GM21381 (cell line): Measurements from ENCODE around the gene DNAH2.
"Not testable (repeated sequence)": the region's sequence is repeated elsewhere in the genome, so short reads cannot be mapped to it uniquely, and the experiment has no call there.

Source experiments
- ATAC-seq: cut with Tn5 transposase; IDR thresholded peaks from one replicate; pipeline ENCODE4 v1.9.1; 2021; ENCODE audit warnings: mild to moderate bottlenecking, moderate library complexity; ENCODE audit not compliant: unreplicated experiment

The DNAH2 gene

DNA sequence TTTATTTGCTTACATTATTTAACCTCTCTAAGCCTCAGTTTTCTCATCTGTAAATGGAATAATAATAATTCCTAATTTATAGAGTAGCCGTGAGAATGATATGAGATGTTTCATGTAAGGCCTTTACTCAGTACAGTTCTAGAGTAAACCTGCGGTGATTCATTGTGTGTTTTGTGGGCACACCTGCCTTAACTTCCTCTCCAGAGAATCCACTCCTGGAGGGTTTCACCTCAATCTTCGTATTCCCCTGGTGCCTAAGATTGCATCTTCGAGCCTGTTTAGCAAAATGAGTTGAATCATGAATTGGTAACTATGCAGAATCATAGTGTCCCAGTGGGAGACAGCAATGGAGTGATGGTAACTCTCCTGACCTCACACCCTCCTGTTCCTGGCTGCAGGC lies 52.3 kb downstream of the DNAH2 start:
- no peak for ATAC-seq

GRCh38 chr17:7774055-7774521 lies 56.5 kb downstream of the DNAH2 start:
- ATAC-seq: no peak

- ATAC-seq: no peak
Observed at GRCh38 chr17:7775051-7775450, 57.5 kb downstream of the DNAH2 start.

DNA sequence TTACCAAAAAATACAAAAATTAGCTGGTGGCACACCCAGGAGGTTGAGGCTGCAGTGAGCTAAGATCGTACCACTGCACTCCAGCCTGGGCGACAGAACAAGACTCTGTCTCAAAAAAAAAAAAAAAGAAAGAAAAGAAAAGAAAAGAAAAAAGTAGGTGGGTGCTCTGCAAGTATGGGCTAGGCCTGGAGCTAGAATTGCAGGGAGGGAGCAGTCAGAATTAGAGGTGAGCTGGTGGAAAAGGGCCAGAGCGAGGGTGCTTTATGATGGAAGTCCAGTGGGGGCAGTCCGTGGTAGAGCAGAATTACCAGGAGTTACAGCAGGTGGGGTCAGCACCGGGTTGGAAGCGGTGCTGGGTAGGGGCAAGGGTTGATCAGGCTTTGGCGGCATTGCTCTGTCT lies 59.5 kb downstream of the DNAH2 start:
- ATAC-seq: no peak

DNA sequence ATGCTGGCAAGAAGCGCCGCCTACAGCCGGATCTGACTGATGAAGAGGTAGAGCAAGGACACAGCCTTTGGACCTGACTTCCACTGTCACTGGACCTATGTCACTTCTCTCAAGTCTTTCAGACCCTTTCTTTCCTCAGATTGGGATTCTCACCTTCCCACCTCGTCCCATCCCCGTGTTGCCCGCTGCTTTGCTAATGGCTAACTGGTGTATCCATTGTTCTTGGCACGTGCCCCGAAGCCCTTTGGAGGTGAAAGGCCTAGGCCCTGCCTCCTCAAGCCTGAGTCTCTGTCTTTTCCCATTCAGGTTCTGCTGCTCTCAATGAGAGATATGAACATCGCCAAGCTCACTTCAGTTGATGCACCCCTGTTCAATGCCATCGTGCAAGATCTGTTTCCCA lies 63.2 kb downstream of the DNAH2 start:
- no peak for ATAC-seq

DNA sequence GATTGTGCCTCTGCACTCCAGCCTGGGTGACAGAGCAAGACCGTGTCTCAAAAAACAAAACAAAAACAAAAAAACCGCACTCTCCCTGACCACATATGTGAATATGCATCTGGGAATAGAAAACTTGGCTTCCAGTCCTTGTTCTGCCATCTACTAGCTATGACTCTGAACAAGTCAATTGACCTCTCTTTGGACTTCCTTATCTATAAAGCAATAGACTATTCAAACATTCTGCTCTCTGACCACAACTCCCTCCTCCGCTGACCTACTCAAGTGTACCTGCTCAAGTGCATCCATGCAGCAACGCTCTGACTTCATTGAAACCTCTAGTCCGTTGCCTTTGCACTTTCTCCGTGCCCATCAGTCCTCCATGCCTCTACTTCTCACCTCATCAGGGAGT lies 63.9 kb downstream of the DNAH2 start:
- no peak for ATAC-seq

- ATAC-seq: no peak
Observed at GRCh38 chr17:7782240-7782639, 64.7 kb downstream of the DNAH2 start.

DNA sequence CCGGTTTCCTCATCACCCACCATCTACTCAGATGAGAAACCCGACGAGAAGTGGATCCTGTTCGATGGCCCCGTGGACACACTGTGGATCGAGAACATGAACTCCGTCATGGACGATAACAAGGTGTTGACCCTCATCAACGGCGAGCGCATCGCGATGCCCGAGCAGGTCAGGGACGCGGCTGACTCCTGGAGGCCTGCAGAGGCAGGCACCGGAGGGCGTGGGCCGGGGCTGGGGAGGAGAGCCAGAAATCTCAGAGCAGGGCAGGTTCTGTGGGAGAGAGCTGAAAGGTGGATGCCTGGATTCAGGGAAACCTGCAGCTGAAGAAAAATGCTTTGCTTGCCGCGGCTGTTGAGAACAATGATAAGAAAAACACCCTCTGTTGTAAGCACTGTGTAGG lies 69.3 kb downstream of the DNAH2 start:
- ATAC-seq: no peak

GRCh38 chr17:7789131-7789530 lies 71.6 kb downstream of the DNAH2 start:
- no peak for ATAC-seq

DNA sequence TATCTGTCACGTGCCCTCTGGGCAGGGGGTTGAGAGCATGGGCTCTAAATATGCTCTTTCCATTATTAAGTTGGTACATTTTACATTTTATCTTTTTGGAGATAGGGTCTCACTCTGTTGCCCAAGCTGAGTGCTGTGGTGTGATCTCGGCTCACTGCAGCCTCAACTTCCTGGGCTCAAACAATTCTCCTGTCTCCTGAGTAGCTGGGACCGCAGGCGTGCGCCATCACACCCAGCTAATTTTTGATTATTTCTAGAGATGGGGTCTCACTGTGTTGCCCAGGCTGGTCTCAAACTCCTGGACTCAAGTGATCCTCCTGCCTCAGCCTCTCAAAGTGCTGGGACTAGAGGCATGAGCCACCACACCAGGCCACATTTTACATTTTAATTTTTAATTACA lies 72.6 kb downstream of the DNAH2 start:
- ATAC-seq: no peak

GRCh38 chr17:7792611-7793010 lies 75.1 kb downstream of the DNAH2 start:
- no peak for ATAC-seq

- ATAC-seq: no peak
Observed at GRCh38 chr17:7794075-7794663, 76.6 kb downstream of the DNAH2 start.

- ATAC-seq: no peak
Observed at GRCh38 chr17:7797976-7798375, 80.4 kb downstream of the DNAH2 start.

DNA sequence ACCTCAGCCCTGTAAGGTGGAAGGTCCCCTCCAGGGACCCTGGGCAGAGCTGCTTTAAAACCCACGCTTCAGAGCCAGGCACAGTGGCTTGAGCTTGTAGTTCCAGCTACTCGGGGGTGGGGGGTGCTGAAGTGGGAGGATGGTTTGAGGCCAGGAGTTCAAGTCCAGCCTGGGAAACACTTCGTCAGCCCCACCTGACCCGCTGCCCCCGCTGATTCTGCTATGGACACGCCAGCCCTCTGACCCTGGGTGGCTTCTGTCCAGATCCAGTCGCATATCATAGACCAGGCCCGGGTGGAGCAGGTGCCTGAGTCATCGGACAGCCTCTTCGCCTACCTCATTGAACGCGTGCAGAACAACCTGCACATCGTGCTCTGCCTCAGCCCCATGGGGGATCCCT lies 81.3 kb downstream of the DNAH2 start:
- no peak for ATAC-seq

GRCh38 chr17:7803981-7804380 lies 86.4 kb downstream of the DNAH2 start:
- no peak for ATAC-seq

GRCh38 chr17:7806587-7806986 lies 89.0 kb downstream of the DNAH2 start:
- no peak for ATAC-seq

GRCh38 chr17:7807206-7807605 lies 89.7 kb downstream of the DNAH2 start:
- ATAC-seq: no peak

DNA sequence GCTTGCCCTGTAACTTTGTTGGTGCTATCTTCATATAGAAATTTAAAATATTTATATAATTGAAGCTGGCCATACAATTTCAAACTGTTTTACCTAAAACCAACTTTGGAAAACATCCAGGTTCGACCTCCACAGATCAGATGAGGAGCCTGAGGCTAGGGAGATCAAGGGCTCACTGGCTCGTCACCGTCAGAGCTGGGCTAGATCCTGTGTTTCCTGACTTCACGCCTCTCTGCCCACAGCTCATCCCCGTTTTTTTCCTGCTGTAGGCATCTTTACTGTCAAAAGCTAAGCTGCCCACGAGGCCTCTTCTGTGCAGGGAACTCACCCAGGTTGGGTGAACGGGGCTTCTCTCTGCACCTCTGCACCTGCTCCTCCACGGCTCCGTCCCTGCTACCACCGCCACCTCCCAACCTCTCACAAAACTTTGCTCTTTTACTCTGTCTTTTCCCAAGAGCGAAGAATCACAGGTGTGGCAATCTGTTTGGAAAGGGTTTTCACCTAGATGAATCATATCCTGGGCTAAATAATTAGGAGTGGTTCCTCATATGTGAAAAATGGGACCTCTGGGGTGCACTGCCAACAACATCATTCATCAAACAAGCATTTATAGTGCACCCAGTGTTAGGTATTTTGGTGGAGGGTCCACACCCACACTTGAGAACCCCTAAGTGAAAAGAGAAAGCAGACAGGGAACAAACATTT lies 91.7 kb downstream of the DNAH2 start:
- ATAC-seq: no peak

DNA sequence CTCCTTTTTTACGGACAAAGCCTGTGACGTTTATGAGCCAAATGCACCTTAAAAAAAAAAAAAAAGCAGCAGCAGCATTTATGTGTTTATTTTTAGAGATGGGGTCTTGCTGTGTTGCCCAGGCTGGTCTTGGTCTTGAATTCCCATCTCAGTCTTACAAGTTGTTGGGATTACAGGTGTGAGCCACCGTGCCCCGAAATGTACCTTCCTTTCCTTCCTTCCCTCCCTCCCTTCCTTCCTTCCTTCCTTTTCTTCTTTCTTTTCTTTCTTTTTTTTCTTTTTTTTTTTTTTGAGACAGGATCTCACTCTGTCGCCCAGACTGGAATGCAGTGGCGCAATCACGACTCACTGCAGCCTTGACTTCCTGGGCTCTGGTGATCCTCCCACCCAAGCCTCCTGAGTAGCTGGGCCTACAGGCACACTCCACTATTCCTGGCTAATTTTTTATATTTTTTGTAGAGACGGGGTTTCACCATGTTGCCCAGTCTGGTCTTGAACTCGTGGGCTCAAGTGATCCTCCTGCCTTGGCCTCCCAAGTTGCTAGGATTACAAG lies 92.3 kb downstream of the DNAH2 start:
- not testable (repeated sequence) for ATAC-seq

- no peak for ATAC-seq
Observed at GRCh38 chr17:7811251-7811650, 93.7 kb downstream of the DNAH2 start.

DNA sequence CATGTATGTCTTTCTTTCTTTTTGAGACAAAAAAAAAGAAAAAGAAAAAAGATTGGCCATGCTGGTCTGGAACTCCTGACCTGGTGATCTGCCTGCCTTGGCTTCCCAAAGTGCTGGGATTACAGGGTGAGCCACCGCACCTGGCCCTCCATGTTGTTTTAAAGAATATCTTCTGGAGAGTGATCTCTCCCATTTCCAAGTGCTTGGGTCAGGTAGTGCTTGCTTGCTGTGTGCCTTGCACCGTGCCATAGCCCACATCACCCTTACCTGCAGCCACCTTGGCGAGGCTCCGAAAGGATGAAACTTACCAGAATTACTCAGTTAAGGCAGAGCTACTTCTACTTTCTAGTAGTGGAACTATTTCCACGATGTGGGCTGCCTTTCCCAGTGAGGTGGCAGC lies 97.4 kb downstream of the DNAH2 start:
- no peak for ATAC-seq

DNA sequence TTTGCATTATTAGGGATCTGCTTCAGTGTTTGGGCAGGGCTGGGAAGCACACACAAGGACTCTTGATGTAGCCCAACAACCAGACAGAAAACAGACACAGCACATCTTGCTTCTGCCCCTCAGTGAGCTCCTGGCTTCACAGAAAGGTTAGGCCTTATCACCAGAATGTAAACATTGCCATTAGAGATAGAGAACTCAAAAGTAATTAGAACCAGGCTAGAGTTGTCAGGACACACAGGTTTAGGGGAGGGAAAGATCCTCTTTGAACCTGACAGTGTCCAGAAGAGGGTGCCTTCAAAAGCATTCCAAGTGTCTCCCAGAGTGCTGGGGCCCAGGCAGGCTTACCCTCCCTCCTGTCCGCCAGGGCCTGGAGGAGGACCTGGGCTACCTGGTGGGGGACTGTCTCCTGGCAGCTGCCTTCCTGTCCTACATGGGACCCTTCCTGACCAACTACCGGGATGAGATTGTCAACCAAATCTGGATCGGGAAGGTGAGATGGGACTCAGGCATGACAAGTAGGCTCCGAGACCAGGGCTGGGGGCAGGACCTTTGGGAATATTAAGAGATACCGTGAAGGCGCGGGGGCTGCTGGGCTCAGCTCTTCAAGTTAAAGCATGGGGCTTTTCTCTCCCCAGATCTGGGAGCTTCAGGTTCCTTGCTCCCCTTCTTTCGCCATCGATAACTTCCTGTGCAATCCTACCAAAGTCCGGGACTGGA lies 99.5 kb downstream of the DNAH2 start:
- ATAC-seq: no peak
